ENCODE results near the gene PCSK4. TPM values are rescaled to one million over a fixed set of nuclear protein-coding genes. Genes with fewer than 3 reads are reported as not detected.
"Not testable (repeated sequence)": the region's sequence is repeated elsewhere in the genome, so short reads cannot be mapped to it uniquely, and the experiment has no call there.

PCSK4 gene
- total RNA-seq, 2 donors from 2014 or later = 0.52 to 1.8 TPM

DNA sequence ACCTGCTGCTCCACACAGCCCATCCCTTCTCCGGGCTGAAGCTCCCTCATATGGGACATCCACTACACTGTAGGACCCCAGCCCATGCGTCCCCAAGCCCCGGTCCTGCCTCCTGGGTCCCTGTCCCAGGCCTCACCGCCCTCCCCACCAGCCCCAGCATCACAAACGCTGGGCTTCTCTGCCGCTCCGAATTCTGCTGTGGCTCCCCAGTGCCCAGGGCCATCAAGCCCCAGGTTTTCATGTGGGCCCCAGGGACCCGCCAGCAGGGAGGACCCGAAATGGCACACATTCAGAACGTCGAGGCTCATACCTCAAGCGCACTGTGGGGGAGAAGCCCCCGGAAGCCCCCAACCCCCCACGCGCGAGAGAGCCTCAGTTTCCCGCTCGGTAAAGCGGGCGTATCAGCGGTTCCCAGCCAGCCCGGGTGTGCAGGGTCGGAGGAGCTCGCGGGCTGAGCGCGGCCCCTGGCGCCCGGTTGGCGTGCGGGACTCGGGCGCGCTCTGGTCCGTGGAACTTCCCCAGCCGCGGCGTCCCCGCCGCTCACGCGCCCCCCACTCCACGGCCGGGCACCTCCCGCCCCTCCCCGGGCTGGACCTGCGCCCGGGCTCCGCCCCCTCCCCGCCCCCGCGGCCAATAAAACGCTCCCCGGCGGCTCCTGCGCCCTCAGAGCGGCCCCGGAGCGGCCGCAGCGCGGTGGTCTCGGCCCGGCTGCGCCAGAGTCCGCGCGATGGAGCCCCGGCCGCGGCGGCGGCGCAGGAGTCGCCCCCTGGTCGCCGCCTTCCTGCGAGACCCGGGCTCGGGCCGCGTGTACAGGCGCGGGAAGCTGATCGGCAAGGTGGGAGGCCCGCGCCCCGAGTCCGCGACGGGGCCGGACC is 33.5 kb upstream of the PCSK4 start, which contains the start of gene PLK5:
PLK5 (plus strand) TSS at position 666 of the 875 bp plus-strand sequence. CDS start 2,920 bp downstream, outside the sequence.
- intact Hi-C loops (cut with DNase I) = no loop called here

DNA sequence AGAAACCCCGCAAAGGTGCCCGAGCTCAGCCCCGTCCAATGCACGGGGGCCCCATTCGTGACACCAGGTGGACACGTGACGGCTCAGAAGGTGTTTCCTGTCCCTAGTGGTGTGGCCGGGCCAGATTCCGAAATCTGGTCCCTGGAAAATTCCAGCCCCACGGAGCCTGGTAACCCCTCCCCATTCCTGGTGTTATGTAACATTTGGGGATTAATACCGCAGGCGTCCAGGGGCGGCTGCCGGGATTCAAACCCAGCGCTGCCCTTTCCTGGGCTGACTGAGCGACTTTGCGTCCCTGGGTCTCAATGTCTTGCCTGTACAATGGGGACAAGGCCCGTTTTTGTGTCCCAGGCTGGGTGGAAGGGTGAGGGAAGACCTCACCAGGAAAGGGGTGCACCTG is 32.7 kb upstream of the PCSK4 start:
- intact Hi-C loops (cut with DNase I) = no loop called here
- DNase-seq (ENCODE audit: low spot score) = no peak

More for the DNA sequence above, 33.5 kb upstream of the PCSK4 start, which contains the start of gene PLK5:
- no peak for DNase-seq (ENCODE audit: low spot score)

DNA sequence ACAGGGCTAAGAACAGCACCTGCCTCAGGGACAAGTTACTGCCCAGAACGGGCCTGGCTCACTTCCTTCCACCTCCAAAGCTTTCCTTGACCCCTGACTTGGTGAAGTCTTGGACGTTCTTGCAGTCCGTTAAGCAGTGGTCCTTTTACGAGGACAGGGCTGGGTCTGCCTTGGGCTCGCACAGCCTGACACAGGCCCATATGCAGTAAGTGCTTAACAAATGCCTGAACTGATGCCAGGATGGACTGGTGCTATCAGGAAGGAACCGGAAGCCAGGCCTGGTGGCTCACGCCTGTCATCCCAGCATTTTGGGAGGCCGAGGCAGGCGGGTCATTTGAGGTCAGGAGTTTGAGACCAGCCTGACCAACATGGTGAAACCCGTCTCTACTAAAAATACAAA is 31.9 kb upstream of the PCSK4 start:
- intact Hi-C loops (cut with DNase I) = no loop called here
- no peak for DNase-seq (ENCODE audit: low spot score)

DNA sequence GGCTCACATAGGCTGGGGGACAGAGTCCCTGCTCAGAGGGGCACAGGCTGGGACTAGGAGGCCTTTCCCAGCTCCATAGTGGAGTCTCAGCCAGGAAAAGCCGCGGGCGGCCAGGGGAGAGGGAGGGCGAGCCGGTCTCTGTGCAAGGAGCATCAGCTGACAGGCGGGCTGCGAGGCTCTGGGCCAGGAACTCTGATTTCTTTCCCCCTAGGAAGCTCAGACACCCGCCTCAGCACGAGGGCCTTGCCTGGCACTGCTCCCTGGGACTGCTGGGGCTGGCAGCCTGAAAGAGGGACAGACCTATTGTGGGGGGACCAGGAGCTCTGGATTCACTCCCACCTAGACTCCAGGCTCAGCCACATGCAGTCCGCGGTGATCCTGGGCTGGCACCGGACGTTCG is 31.5 kb upstream of the PCSK4 start:
- DNase-seq (ENCODE audit: low spot score) = no peak
- intact Hi-C loops (cut with DNase I) = no loop called here

DNA sequence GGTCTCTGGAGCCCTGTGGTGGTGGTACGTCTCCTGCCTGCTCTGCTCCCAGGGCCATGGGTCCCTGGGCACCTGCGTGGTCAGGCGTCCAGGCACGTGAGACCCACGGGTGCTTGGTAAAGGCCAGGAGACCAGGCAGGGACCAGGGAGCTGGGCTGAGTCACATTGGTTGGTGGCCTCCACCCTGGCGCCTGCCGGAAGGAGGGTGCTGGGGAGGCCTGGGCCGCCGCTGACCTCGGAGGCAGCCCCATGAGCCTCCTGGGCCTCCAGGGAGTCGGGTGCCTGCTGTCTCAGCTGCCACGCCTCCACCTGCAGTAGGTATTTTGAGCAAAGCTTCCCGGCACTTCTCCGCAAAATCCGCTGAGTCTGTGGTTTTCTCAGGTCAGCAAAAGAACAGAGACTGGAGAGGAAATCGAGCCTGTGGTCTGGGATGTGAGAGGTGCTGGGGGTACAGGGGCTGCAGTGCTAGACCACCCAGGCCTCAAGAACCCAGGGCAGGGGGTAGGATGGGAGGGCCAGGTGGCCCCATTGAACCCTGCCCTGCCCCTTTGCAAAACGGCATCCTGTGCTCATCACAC is 30.1 kb upstream of the PCSK4 start:
- DNase-seq (ENCODE audit: low spot score) = no peak
- intact Hi-C loops (cut with DNase I) = no loop called here

DNA sequence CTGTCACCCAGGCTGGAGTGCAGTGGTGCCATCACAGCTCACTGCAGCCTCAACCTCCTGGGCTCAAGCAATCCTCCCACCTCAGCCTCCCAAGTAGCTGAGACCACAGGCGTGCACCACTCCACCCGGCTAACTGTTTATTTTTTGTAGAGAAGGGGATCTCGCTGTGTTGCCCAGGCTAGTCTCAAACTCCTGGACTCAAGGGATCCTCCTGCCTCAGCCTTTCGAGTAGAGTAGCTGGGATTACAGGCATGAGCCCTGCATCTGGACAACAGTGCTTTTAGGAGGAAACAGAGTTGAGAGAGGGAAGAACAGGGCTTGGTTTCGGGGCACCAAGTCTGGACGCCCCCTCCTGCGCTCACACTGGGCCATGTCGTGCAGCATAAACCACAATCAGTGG is 29.7 kb upstream of the PCSK4 start:
- intact Hi-C loops (cut with DNase I) = not testable (repeated sequence)

DNA sequence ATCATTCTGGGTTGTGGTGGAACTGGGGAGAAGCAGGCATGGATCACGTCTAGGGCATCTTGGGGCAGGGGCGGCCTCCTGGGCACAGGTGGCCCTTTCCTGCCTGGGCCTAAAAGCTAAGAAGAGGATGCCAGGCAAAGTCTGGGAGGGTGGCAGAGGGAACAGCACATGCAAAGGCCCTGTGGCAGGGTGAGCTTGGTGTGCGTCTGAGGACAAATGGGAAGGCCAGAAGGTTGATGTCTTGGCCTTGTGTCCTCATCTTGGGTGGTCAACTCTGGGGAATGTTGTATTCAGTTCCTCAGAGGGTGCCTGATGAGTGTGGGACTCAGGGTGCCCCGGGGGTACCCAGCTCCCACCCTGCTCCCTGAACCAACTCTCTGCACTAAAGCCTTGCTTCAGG is 28.3 kb upstream of the PCSK4 start:
- DNase-seq (ENCODE audit: low spot score) = no peak
- intact Hi-C loops (cut with DNase I) = no loop called here

More for the DNA sequence above, 29.7 kb upstream of the PCSK4 start:
- not testable (repeated sequence) for DNase-seq (ENCODE audit: low spot score)

DNA sequence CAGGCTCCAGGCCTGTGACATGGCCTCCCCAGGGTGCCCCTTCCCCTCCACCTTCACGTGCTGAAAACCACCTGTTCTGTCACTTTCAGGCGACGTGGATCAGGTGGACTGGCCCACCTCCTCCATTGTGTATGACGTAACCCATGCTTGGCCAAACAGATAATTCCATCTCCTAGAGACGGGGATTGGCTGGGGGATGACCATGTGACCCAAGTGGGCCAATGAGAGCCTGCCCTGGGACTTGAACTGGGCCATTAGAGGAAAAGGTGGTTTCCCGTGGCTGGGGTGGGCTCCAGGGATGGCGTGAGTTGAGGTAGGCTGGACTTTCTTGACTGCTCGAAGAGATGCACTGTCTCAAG is 26.2 kb upstream of the PCSK4 start:
- no peak for DNase-seq (ENCODE audit: low spot score)
- intact Hi-C loops (cut with DNase I) = no loop called here

DNA sequence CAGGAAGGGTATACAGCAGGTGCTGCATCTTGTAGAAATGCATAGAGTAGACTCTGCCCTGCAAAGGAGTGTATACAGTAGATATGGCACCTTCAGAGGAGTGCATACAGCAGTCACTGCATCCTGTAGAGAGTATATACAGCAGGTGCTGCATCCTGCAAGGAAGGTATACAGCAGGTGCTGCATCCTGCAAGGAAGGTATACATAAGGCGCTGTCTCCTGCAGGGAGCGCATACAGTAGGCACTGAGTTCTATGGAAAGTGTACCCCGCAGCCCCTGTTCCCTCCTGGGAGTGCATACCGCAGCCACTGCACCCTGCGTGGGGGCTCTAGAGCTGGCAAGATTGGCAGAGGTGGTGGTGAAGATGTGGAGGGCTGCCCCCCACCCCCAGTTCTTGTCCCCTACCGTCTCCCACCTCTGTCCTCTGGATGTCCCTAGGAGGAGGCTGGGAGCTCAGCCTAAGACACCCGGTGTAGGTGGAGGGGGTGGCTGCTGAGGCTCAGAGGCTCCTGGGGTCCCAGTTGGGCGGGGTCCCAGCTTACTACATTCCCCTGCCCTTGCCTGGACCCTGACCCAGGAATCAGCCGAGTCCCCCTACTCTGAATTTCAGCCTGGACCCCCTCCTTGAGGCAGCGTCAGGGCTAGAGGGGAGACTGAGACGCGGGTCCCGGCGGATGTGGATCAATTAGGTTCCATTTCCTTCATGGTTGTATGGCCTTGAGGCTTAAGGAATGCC is 25.0 kb upstream of the PCSK4 start:
- DNase-seq (ENCODE audit: low spot score) = no peak
- intact Hi-C loops (cut with DNase I) = no loop called here

DNA sequence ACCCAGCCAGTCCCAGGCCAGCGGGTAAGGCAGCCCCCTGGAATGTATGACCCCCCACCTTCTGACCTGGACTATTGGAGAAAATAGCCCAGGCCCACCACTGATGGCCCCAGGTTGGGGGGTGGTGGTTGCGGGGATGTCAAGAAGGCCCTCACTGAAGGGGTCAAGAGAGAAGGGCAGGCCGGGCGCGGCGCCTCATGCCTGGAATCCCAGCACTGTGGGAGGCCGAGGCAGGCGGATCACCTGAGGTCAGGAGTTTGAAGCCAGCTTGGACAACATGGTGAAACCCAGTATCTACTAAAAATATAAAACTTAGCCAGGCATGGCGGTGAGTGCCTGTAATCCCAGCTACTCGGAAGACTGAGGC is 24.1 kb upstream of the PCSK4 start:
- DNase-seq (ENCODE audit: low spot score) = no peak
- intact Hi-C loops (cut with DNase I) = no loop called here

DNA sequence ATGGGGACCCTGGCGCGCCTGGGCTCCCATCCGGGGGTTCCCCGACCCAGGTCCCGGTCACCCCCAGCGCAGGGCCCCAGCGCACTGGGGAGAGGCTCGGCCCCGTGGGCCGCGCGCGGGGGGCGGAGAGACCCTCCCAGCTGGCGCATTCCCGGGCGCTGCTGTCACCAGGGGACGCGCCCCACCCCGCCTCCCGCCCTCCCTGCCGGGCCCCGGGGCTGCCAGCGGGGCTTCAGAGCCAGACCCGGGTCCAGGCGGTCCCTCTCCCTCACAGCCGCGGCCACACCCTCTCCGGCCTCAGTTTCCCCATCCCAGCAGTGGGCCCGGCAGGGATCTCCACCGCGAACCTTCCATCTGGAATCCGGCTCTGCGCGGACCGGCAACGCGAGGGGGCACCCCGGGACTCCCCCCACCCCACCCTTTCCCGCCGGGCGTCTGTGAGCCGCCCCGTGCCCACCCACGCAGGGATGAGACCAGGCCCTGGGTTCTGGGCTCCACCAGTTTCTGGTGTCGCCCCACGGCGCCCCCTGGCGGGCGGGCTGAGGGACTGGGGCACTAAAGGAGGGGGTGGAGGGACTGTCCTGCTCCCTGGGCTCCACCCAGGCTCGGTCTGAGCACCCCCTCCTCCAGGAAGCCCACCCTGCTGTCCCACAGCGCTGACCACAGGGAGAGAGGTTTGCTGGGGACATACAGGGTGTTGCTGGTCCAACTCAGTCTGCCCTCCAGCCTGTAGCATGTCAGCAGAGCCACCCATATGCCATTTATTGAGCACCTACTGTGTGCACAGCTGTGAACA is 23.5 kb upstream of the PCSK4 start:
- DNase-seq (ENCODE audit: low spot score) = peak; percentile 81
- intact Hi-C loops (cut with DNase I) = no loop called here

DNA sequence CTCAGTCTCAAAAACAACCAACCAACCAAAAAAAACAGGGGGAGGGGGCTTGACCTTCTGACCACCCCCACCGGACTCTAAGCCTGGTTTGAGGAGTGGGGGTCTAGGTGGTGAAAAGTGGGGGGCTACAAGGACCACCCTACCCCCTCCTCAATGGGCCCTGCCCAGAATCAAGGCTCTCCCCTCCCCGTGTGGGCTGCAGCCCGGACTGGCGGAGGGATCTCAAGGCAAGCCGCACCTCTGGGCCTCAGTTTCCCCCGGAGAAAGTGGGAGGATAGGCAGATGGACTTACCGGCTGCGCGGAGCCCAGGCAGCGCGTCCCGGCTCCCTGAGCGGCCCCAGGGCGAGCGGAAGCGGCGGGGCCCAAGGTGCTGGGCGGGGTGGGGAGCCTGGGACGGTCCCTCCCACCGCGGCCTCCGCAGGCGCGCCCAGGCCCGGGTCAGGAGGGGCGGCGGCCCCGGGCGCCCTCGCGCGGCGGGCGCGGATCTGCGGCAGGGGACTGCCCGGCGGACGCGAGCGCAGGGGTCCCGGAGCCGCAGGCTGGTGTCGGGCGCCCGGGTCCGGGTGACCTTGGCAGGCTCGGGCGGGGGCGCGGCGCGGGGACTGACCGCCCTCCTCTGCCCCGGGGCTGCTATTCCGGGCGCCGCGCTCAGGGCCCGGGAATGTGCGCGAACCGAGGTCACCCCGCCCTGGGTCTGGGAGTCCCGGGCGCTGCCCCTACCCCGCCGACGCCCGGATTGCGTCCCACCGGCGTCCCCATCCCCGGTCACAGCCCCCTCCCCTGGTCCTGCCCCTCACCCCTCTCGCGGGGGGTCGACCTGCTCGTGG is 22.7 kb upstream of the PCSK4 start, which contains the start of gene ADAMTSL5:
ADAMTSL5 (minus strand) TSS at position 349 of the 828 bp plus-strand sequence. CDS start 2,076 bp downstream, outside the sequence.
- peak; percentile 80 for DNase-seq (ENCODE audit: low spot score)
- intact Hi-C loops (cut with DNase I) = no loop called here

DNA sequence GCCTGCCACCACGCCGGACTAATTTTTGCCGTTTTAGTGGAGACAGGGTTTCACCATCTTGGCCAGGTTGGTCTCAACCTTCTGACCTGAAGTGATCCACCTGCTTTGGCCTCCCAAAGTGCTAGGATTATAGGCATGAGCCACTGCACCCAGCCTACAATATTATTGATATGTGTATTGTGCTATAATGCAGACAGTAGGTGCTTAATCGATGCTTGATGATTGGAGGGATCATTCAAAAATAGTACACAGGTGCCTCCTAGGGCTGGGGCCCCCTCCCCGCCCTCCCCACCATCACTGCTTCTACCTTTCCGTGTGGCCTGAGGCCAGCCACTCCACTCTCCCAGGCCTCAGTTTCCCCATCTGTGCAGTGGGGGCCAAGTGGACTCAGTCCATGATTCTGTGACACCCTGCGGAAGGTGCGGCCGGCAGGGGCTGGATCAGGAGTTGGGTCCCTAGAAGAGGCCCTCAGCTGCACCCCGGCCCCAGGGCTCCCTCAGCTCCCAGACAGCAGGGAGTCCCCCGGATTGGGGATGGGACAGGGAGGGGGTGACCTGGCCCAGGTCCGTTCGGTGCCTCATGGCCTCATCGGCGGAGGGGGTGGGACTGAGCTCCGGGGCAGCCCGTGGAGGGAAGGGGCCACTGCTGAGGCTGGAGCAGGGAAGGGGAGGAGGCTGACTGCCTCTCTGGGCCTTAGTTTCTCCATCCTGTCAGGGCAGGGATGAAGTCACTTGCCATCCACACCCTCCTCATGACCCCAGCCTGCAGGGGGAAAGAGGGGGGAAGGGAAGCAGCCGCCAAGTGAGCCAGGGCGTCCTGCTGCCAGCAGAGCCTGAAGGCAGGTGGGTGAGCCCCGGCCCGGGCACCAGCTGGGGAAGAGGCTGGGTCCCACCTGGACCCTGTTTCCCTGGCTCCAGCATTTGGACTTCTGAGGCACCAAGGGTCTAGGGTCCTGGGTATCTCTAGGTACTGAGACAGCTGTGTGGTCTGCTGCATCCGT is 21.5 kb upstream of the PCSK4 start:
- intact Hi-C loops (cut with DNase I) = no loop called here
- peak; percentile 76 for DNase-seq (ENCODE audit: low spot score)

DNA sequence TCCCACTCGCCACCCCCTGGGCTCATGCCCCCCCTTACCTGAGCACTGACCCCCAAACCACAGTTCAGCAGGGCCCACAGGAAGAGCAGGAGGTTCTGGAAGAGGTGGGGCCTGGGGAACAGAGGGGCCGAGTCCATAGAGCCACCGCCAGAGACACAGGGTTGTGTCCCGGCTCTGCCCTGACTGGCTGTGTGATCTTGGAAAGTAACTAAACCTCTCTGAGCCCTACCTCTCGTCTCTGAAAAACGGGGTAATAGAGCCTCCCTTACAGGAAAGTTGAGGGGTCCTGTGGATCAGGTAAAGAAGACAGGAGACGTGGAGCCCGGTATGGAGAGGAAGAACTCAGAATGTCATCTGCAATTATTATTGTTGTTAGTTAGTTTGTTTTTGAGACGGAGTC is 20.7 kb upstream of the PCSK4 start:
- intact Hi-C loops (cut with DNase I) = no loop called here
- peak; percentile 62 for DNase-seq (ENCODE audit: low spot score)

DNA sequence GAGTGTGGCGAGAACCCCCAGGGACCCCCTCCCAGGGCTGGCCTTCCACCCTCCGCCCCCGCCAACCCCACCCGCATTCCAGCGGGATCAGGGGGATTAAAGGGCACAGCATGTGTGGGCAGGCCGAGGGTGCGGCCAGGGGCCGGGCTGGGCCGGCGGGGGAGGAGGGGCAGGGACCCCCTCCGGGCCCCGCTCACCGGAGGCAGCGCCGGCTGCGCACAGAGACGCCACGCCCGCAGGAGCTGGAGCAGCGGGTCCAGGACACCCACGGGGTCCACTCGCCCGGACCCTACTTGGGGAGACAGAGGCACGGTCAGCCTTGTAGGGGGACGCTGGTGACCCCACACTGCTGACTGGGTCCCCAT is 20.3 kb upstream of the PCSK4 start:
- intact Hi-C loops (cut with DNase I) = no loop called here

DNA sequence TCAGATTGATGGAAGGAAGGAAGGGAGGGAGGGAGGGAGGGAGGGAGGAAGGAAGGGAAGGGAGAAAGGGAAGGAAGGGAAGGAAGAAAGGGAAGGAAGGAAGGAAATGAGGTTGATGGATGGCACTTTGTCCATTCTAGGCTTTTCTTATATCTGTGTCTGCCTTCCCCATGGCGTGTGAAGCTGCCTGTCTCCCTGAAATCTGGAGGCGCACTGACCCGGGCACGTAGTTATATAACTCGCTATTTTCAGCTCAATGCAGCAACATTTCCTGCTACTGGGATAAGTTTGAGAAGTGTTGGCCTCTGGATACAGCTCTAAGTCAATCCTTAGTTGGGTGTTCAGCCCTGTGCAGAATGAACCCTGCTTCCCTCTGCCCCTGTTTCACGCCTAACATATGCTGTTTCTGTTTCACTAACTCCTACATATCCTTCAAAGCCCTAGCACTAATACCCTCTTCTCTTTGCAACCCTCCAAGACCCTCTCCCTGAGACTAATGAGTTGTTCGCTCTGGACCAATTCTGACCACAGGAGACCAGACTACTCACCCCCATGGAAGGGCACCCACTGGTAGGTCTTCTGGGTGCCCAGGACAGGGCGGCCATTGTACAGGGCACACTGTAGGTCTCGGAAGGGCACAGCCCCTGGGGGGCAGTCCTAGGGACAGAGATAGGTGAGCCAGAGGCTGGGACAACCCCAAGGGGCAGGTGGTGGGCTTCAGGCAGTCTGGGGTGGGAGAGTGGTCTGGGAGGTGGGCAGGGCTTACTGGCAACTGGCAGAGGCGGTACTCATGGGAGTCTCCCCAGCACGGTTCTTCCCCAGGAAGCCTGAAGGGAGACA is 19.7 kb upstream of the PCSK4 start:
- no peak for DNase-seq (ENCODE audit: low spot score)
- intact Hi-C loops (cut with DNase I) = loop anchor here in 1 of 2 donors (2.0 kb wide), 1 partner anchor 73 kb away; no protein-coding TSS in a partner anchor

More for the DNA sequence above, 20.3 kb upstream of the PCSK4 start:
- peak; percentile 73 for DNase-seq (ENCODE audit: low spot score)
